Fibroblast of the conjunctiva (primary cell): ENCODE results near the gene CREB3L4.
"Not testable (repeated sequence)": the region's sequence is repeated elsewhere in the genome, so short reads cannot be mapped to it uniquely, and the experiment has no call there.

Experiments
- DNase-seq: peaks from one replicate; pipeline ENCODE4 v3.0.0-alpha.2; 2010; ENCODE audit warnings: low read depth

CREB3L4 gene

GRCh38 chr1:153959454-153959853 is 8.2 kb upstream of the CREB3L4 start:
- DNase-seq = no peak

- DNase-seq = no peak
These were observed 7.5 kb upstream of the CREB3L4 start for GRCh38 chr1:153960206-153960605.

- no peak for DNase-seq
These were observed 6.3 kb upstream of the CREB3L4 start for GRCh38 chr1:153961421-153961820.

GRCh38 chr1:153962088-153963029 is 5.3 kb upstream of the CREB3L4 start:
- no peak for DNase-seq

- DNase-seq = peak; percentile 94
These were observed 4.5 kb upstream of the CREB3L4 start, which contains the start of gene SLC39A1 for GRCh38 chr1:153963030-153963849. SLC39A1 (minus strand) TSS chr1:153963537; CDS start chr1:153962715, 822 bp downstream.

GRCh38 chr1:153963850-153964331 is 3.8 kb upstream of the CREB3L4 start:
- DNase-seq = no peak

GRCh38 chr1:153968000-153968363 is 280 bp downstream of the CREB3L4 start:
- no peak for DNase-seq

- no peak for DNase-seq
These were observed 706 bp downstream of the CREB3L4 start for GRCh38 chr1:153968408-153968807.

- no peak for DNase-seq
These were observed 1.3 kb downstream of the CREB3L4 start for GRCh38 chr1:153968972-153969371.

GRCh38 chr1:153970346-153970745 is 2.6 kb downstream of the CREB3L4 start:
- DNase-seq = no peak

GRCh38 chr1:153973071-153973470 is 5.4 kb downstream of the CREB3L4 start:
- DNase-seq = no peak

- no peak for DNase-seq
These were observed 5.8 kb downstream of the CREB3L4 start for GRCh38 chr1:153973525-153973924.

- no peak for DNase-seq
These were observed 9.1 kb downstream of the CREB3L4 start for GRCh38 chr1:153976819-153977249.

GRCh38 chr1:153977250-153978240 is 9.8 kb downstream of the CREB3L4 start, which contains the start of gene JTB:
JTB (minus strand) TSS chr1:153977674; CDS start chr1:153977252, 422 bp downstream.
- DNase-seq = peak; percentile 60

GRCh38 chr1:153978274-153978909 is 10.7 kb downstream of the CREB3L4 start:
- DNase-seq = no peak

GRCh38 chr1:153979091-153979490 is 11.4 kb downstream of the CREB3L4 start:
- not testable (repeated sequence) for DNase-seq

GRCh38 chr1:153981735-153982134 is 14.0 kb downstream of the CREB3L4 start:
- DNase-seq = not testable (repeated sequence)

- DNase-seq = no peak
These were observed 16.6 kb downstream of the CREB3L4 start for GRCh38 chr1:153984123-153984894.

GRCh38 chr1:153985341-153985912 is 17.7 kb downstream of the CREB3L4 start:
- peak; percentile 81 for DNase-seq
